ENCODE results near the gene RBP3.

DNA sequence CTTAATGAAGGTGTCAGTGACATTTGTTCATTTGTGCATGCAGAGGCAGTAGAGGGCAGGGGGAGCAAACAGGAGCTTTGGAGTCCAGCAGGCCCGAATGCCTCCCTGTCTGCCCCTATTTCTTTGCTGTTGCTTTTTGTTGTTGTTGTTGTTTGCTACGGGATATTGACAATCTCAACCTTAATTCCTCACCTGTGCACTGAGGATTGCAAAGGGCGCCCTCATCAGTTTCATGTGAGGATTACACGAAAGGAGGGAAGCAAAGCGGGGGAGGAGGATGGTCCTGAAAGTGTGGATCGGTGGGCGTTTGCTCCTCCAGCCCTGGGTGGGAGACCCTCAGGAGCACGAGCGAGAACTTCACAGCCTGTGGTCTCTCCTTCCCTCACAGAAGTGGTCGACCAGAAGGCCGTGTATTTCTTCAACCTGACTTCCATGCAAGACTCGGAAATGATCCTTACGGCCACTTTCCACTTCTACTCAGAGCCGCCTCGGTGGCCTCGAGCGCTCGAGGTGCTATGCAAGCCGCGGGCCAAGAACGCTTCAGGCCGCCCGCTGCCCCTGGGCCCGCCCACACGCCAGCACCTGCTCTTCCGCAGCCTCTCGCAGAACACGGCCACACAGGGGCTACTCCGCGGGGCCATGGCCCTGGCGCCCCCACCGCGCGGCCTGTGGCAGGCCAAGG is 38.6 kb upstream of the RBP3 start:
- TF ChIP-seq CTCF (IDR thresholded peaks at IDR 0.05) (no peak), POLR2A (IDR thresholded peaks at IDR 0.05) (no peak), POLR2AphosphoS5 (IDR thresholded peaks at IDR 0.05; ENCODE audit: insufficient read depth in 1 of 2, low read depth in 1 of 2) (no peak)
